HEK293T (cell line): ENCODE measurements around the gene KCNK5.

ENCODE experiments used
- ARNT ChIP-seq: fragments of 450-650 bp; IDR thresholded peaks from 2 replicates; pipeline ENCODE4 v1.6.1; 2017; ENCODE audit warnings: mild to moderate bottlenecking
- BHLHE40 ChIP-seq: fragments of 450-650 bp; IDR thresholded peaks from 2 replicates; pipeline ENCODE4 v1.6.1; 2016; ENCODE audit warnings: mild to moderate bottlenecking, moderate library complexity, borderline replicate concordance
- ELF4 ChIP-seq: fragments of 450-650 bp; IDR thresholded peaks from 2 replicates; pipeline ENCODE4 v1.6.1; 2017; ENCODE audit warnings: antibody characterized with exemption
- FOXA1 ChIP-seq: fragments of 450-650 bp; IDR thresholded peaks from 2 replicates; pipeline ENCODE4 v1.6.1; 2016; ENCODE audit warnings: mild to moderate bottlenecking
- FOXK2 ChIP-seq: fragments of 450-650 bp; IDR thresholded peaks from 2 replicates; pipeline ENCODE4 v1.6.1; 2016; ENCODE audit warnings: mild to moderate bottlenecking
- L3MBTL2 ChIP-seq: fragments of 450-650 bp; conservative IDR thresholded peaks from 2 replicates; pipeline ENCODE4 v1.6.1; 2016; ENCODE audit warnings: mild to moderate bottlenecking
- SUZ12 ChIP-seq: fragments of 450-650 bp; IDR thresholded peaks from 2 replicates; pipeline ENCODE4 v1.6.1; 2016; ENCODE audit warnings: mild to moderate bottlenecking
- ZNF384 ChIP-seq: fragments of 450-650 bp; IDR thresholded peaks from 2 replicates; pipeline ENCODE4 v1.6.1; 2016
- TF ChIP-seq, protein P1 (sequence below): fragments of 450-650 bp; IDR thresholded peaks from 2 replicates; pipeline ENCODE4 v1.6.1; 2016

- TF ChIP-seq ELF4: no peak
- no peak for TF ChIP-seq ARNT
- TF ChIP-seq, protein P1, sequence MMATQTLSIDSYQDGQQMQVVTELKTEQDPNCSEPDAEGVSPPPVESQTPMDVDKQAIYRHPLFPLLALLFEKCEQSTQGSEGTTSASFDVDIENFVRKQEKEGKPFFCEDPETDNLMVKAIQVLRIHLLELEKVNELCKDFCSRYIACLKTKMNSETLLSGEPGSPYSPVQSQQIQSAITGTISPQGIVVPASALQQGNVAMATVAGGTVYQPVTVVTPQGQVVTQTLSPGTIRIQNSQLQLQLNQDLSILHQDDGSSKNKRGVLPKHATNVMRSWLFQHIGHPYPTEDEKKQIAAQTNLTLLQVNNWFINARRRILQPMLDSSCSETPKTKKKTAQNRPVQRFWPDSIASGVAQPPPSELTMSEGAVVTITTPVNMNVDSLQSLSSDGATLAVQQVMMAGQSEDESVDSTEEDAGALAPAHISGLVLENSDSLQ: no peak
- TF ChIP-seq FOXA1: no peak
- no peak for TF ChIP-seq ZNF384
- no peak for TF ChIP-seq SUZ12
- TF ChIP-seq BHLHE40: no peak
- no peak for TF ChIP-seq FOXK2
- TF ChIP-seq L3MBTL2: no peak
These were observed 44.2 kb downstream of the KCNK5 start for GRCh38 chr6:39184906-39185580.
